HL-60/S4 treated with phorbol 12-myristate 13-acetate at 8.2 ng/mL for 4 days and 3 days (cell line): Measurements from ENCODE around the gene IRAK1.
"Not testable (repeated sequence)": the region's sequence is repeated elsewhere in the genome, so short reads cannot be mapped to it uniquely, and the experiment has no call there.

Experiments used
- in situ Hi-C: fragments of 300-500 bp; cut with MboI; formaldehyde crosslinking; loops from 2 replicates; pipeline ENCODE4 v1.15.0; 2022; ENCODE audit warnings: low sequenced_read_pairs

Gene IRAK1

DNA sequence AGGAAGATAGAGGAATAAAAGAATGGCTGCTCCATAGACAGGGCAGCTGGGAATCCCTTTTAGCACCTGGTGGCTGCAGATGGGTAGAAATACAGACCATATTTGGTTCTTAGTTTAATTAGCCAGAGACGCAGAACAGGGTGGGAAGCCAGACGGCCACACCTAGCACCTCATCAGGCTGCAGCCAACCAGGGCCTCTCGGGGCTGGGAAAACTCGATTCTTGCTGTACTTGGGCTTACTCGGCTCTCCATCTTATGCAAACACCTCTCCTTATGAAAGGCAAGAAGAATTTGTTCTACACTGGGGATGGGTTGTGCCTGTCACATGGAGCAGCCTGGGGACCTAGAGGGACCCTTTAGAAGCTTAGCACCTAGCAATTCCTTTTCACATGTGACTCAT, 19.7 kb downstream of the IRAK1 start:
- in situ Hi-C loops, result no loop called here

- in situ Hi-C loops, result no loop called here
Measured at GRCh38 chrX:153999359-154000037, 20.2 kb downstream of the IRAK1 start.

DNA sequence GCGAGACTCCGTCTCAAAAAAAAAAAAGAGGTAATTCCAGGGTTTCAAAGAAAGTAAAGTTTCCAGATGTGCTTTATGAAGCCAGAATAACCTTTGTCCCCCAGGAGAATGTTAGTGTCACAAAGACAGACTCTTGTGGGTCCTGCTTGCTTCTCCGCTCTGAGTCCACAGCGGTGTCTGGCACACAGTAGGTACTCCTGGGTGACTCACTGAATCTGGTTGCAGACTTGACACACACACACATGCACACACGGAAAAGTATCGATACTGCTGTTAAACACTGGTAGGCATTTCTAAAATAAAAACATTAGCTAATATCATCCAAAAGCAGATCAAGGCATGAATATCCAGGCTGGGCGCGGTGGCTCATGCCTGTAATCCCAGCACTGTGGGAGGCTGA, 24.2 kb downstream of the IRAK1 start:
- in situ Hi-C loops, result no loop called here

- in situ Hi-C loops, result not testable (repeated sequence)
Measured at GRCh38 chrX:153994398-153994797, 25.3 kb downstream of the IRAK1 start.

GRCh38 chrX:153993978-153994377, 25.7 kb downstream of the IRAK1 start:
- in situ Hi-C loops, result no loop called here

GRCh38 chrX:153993079-153993478, 26.6 kb downstream of the IRAK1 start:
- in situ Hi-C loops, result no loop called here

GRCh38 chrX:153992180-153992579, 27.5 kb downstream of the IRAK1 start:
- in situ Hi-C loops, result no loop called here

- in situ Hi-C loops, result no loop called here
Measured at GRCh38 chrX:153991013-153991580, 28.6 kb downstream of the IRAK1 start.

- in situ Hi-C loops, result no loop called here
Measured at GRCh38 chrX:153989973-153990655, 29.6 kb downstream of the IRAK1 start.

DNA sequence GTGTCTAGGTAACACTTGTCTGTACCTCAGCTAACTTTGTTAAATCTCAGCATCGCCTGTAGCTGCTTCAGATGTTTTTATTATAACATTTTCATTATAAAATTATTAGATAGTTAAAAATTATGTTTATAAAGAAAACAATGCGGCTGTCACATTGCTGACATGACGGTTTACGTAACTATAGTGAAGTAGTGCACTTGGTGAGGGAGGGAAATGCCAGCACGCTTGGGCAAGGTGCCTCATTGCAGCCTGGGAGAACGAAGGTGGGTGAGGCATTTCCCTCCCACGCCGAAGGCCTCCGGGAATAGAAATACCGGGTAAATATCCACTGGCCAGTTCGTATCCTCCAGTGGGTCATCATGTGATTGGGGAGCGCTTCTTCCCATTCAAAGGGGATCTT, 31.2 kb downstream of the IRAK1 start:
- in situ Hi-C loops, result no loop called here

DNA sequence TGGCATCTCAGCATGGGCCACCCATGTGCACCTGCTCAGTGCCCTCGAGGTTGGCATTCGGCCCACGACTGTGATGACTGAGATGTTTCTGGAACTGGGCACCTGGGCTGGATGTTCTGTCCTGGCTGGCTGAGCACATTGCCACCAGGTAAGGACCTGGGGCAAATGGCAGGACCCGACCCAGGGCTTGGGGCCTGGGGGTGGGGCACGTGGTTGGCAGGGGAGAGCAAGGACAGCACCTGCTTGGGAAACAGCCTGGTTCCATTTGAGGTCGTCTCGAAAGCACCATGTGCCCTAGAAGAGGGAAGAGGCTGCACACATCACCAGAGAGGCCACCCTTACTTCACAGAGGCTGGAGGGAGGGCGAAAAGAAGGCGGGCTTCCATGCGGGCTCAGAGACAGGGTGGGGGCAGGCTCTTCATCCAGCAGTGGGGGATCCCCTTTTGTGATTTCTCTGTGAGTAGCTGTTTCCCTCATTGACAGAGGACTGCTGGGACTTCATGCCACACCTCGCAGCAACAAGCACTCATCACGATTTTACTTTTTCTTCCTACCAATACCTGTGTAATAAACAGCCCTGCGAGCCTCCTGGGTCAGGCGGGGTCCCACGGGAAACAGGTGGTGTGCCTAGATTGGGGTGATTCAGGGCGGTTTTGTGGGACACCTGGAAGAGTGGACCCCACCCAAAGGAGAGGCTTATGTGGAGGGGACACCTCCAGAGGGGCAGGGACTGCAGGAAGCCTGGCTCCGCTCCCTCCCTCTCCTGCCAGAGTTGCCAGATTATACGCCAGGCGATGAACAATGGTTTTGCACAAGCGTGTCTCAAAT, 35.1 kb downstream of the IRAK1 start:
- in situ Hi-C loops, result no loop called here

DNA sequence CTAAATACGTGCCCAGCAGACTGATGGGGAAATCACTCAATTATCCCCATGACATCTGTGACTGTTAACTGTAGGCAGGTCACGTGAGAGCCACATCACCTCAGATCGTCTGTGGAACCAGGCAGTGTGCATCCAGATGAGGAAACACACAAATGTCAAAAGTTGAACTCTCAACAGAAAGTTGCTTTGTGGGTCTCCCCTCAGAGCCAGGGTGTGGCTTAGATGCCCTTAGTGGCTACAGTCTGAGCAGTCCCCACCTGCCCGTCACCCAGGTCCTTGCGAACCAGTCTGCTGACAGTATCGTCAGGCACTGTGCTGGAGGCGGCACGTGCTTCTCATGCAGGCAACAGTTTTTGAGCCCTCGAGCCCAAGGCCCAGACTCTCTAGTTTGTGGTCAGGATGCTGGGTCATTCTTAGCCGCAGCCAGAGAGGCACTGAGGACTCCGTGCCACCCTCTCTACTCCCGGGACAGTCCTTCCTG, 36.3 kb downstream of the IRAK1 start:
- in situ Hi-C loops, result no loop called here

DNA sequence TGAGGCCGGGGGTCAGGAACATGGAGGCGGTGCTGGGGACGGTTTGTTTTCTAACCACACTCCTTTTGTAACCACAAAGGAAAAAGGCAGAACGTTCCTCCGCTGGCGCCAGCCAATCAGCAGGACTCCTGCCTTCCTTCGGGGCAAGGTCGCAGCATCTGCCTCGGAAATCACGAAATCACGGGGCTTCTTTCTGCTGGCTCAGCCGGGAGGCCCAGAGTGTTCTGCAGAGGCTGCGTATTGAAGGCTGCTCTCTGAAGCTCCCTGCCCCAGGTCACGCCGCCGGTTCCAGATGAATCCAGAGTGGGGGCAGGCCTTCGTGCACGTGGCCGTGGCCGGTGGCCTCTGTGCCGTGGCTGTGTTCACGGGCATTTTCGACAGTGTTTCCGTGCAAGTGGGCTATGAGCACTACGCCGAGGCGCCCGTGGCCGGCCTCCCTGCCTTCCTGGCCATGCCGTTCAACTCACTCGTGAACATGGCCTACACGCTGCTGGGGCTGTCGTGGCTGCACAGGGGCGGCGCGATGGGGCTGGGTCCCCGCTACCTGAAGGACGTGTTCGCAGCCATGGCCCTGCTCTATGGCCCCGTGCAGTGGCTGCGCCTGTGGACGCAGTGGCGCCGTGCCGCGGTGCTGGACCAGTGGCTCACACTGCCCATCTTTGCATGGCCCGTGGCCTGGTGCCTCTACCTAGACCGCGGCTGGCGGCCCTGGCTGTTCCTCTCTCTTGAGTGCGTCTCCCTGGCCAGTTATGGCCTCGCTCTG, 37.8 kb downstream of the IRAK1 start:
- in situ Hi-C loops, result no loop called here

DNA sequence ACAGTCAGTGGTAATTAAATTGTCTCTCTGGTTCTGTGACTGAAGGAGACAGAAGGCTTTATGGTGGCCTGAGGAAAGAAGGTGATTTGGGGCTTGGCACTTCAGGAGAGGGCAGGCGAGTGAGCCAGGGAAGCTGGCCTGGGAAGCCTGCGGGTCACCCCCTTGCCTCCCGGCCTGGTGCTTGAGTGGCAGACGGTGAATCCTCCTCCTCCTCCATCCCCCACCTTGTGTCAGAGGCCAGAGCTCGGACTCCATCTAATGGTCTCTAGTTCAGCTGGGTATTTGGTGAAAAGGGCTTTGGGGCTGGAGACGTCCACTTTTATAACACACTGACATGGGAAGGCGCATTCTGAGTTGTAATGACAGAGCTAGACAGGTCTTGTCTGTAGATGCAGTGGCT, 38.5 kb downstream of the IRAK1 start:
- in situ Hi-C loops, result no loop called here

GRCh38 chrX:153980394-153980793, 39.3 kb downstream of the IRAK1 start:
- in situ Hi-C loops, result not testable (repeated sequence)

- in situ Hi-C loops, result no loop called here
Measured at GRCh38 chrX:153974726-153975286, 44.9 kb downstream of the IRAK1 start.

GRCh38 chrX:153974003-153974725, 45.5 kb downstream of the IRAK1 start:
- in situ Hi-C loops, result no loop called here

DNA sequence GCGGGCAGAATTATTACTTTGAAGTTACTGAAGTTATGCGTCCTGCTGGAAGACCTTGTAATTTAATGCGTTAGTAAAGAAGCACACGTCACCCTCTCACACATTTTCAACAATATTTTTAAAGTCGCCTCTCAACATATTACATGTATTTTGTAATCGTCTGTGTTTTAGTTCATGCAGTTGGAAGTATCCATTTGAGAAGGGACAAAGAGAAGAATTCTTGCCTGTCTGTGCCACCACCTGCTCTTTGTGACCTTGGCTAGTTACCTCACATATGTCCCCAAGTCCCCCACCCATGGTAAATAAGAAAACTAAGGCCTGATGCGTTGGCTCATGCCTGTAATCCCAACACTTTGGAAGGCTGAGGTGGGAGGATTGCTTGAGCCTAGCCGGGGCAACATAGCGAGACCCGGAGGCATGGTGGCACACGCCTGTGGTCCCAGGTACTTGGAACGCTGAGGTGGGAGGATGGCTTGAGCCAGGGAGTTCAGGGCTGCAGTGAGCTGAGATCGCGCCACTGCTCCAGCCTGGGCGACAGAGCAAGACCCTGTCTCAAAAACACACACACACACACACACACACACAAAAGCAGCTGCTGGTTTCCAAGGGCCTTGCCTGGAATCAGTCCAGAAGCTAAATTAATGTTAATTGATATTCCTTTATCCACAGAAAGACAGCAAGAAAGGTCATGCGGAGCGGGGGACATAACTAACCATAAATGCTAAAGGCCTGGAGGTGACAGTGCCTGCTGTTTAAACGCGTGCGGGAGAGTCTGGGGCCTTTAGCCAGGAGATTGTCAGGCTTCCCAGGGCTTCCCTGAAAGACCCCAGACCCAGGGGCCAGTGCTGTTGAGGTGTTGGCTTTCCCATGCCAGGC, 46.3 kb downstream of the IRAK1 start:
- in situ Hi-C loops, result no loop called here
